Measurements from ENCODE around the gene ERC2. TPM values are rescaled to one million over a fixed set of nuclear protein-coding genes. Genes with fewer than 3 reads are reported as not detected.
"Not testable (repeated sequence)": the region's sequence is repeated elsewhere in the genome, so short reads cannot be mapped to it uniquely, and the experiment has no call there.

ERC2 gene
- total RNA-seq, 1 experiment from 2014 or later = 0.77 TPM

DNA sequence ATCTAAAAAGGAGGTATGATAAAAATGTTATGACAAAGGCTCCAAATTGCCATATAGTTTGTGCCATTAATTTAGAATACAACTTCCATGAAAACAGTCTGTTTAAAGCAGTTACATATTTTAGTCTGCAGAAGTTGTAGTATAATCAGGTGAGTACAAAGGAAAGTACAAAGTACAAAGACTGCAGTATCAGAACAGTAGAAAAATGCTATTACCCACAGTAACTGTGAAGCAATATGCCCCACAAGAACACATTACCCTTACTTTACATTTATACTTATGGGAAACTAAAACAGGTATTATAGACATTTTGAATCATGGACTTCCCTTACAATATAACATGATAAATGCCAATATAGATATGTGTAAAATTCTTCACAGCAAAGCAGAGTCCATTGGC lies 398.5 kb downstream of the ERC2 start:
- no peaks in the 10 kb centered on the region; the same call in 1 of the 2 replicates for H3K9me2 ChIP-seq (replicated peaks; ENCODE audit: low read length)
- intact Hi-C loops (cut with micrococcal nuclease) = no loop called here
- no peaks in the 10 kb centered on the region for H4K20me1 ChIP-seq (ENCODE audit: low read length)
- DNase-seq (no peak), ATAC-seq (no peak)
- ChIA-PET CTCF (no interaction called here), POLR2A (ENCODE audit: unreplicated experiment) (no interaction called here)
- BruUV-seq (replicated peaks) = no TSS peak
- peaks cover 4% of the 10 kb centered on the region; the same call in 1 of the 2 replicates for H3K27me3 ChIP-seq (ENCODE audit: low read length)
- no peaks in the 10 kb centered on the region for H3K36me3 ChIP-seq (ENCODE audit: low read depth, low read length)
- H3K9ac ChIP-seq (ENCODE audit: low read length) = no peak overlapping the region
- H3K4me1 ChIP-seq (ENCODE audit: insufficient read depth, low read length) = peaks cover 4% of the 10 kb centered on the region; the same call in 1 of the 2 replicates
- no peaks in the 10 kb centered on the region for H3F3A ChIP-seq (ENCODE audit: low read length, unreplicated experiment)
- no peaks in the 10 kb centered on the region for H3K9me3 ChIP-seq (ENCODE audit: low read length)
- no peaks in the 10 kb centered on the region for H3K79me2 ChIP-seq (ENCODE audit: low read length)
- TF ChIP-seq, protein P1, sequence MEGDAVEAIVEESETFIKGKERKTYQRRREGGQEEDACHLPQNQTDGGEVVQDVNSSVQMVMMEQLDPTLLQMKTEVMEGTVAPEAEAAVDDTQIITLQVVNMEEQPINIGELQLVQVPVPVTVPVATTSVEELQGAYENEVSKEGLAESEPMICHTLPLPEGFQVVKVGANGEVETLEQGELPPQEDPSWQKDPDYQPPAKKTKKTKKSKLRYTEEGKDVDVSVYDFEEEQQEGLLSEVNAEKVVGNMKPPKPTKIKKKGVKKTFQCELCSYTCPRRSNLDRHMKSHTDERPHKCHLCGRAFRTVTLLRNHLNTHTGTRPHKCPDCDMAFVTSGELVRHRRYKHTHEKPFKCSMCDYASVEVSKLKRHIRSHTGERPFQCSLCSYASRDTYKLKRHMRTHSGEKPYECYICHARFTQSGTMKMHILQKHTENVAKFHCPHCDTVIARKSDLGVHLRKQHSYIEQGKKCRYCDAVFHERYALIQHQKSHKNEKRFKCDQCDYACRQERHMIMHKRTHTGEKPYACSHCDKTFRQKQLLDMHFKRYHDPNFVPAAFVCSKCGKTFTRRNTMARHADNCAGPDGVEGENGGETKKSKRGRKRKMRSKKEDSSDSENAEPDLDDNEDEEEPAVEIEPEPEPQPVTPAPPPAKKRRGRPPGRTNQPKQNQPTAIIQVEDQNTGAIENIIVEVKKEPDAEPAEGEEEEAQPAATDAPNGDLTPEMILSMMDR (conservative IDR thresholded peaks at IDR 0.05; ENCODE audit: low read depth, low read length) = no peak
- H3K4me2 ChIP-seq (ENCODE audit: low read length) = no peak overlapping the region
- no peak overlapping the region for H2AFZ ChIP-seq (ENCODE audit: low read length)
- no peak overlapping the region for H3K4me3 ChIP-seq (ENCODE audit: low read length)
- H3K27ac ChIP-seq (ENCODE audit: low read length) = no peak overlapping the region

DNA sequence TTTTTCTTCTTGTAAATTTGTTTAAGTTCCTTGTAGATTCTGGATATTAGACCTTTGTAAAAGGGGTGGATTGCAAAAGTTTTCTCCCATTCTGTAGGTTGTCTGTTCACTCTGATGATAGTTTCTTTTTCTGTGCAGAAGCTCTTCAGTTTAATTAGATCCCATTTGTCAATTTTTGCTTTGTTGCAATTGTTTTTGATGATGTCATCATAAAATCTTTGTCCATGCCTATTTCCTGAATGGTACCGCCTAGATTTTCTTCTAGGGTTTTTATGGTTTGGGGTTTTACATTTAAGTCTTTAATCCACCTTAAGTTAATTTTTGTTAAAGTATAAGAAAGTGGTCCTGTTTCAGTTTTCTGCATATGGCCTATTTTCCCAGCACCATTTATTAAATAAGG lies 401.9 kb downstream of the ERC2 start:
- H3K4me2 ChIP-seq (ENCODE audit: low read length); BruUV-seq (replicated peaks); POLR2A ChIA-PET (ENCODE audit: unreplicated experiment); H3K4me3 ChIP-seq (ENCODE audit: low read length); H3F3A ChIP-seq (ENCODE audit: low read length, unreplicated experiment); H3K36me3 ChIP-seq (ENCODE audit: low read depth, low read length); DNase-seq; H3K27ac ChIP-seq (ENCODE audit: low read length); H2AFZ ChIP-seq (ENCODE audit: low read length); H3K9ac ChIP-seq (ENCODE audit: low read length); intact Hi-C loops (cut with micrococcal nuclease); H3K79me2 ChIP-seq (ENCODE audit: low read length); H4K20me1 ChIP-seq (ENCODE audit: low read length); ATAC-seq; H3K9me3 ChIP-seq (ENCODE audit: low read length); H3K27me3 ChIP-seq (ENCODE audit: low read length); CTCF ChIA-PET; H3K9me2 ChIP-seq (replicated peaks; ENCODE audit: low read length): not testable (repeated sequence)
- peaks cover 11% of the 10 kb centered on the region for H3K4me1 ChIP-seq (ENCODE audit: insufficient read depth, low read length)

DNA sequence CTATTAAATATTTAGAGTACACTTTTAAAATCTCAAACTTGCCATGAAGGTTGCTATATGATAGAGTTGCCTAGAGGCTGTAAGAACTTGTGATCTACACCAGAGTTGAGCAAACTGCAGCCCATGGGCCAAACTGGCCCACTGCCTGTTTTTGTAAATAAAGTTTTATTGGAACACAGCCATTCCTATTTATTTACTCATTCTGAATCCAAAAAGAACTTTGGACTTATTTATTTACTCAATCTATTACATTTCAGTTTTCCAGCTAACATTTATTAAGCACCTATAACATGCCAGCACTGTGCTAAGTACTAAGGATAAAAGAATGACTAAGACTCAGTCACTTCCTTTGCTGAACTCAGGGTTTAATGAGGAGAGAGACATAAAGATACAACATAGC lies 403.6 kb downstream of the ERC2 start:
- Histone ChIP-seq H3K4me3 (ENCODE audit: low read length) (no peak overlapping the region), H4K20me1 (ENCODE audit: low read length) (no peaks in the 10 kb centered on the region), H3K9me2 (replicated peaks; ENCODE audit: low read length) (no peaks in the 10 kb centered on the region), H3K9ac (ENCODE audit: low read length) (no peak overlapping the region), H3K9me3 (ENCODE audit: low read length) (no peaks in the 10 kb centered on the region), H2AFZ (ENCODE audit: low read length) (no peak overlapping the region), H3K27me3 (ENCODE audit: low read length) (no peaks in the 10 kb centered on the region), H3K27ac (ENCODE audit: low read length) (0 out of 2 replicates have a peak overlapping the region, but pooled peaks have one; percentile 5), H3K36me3 (ENCODE audit: low read depth, low read length) (no peaks in the 10 kb centered on the region), H3K4me1 (ENCODE audit: insufficient read depth, low read length) (peaks cover 11% of the 10 kb centered on the region), H3F3A (ENCODE audit: low read length, unreplicated experiment) (no peaks in the 10 kb centered on the region), H3K79me2 (ENCODE audit: low read length) (no peaks in the 10 kb centered on the region), H3K4me2 (ENCODE audit: low read length) (peak overlapping the region; percentile 8; the same call in 1 of the 2 replicates)
- peak; percentile 71 for DNase-seq
- intact Hi-C loops (cut with micrococcal nuclease) = loop anchor here (5.0 kb wide), 1 partner anchor 188 kb away; no protein-coding TSS in a partner anchor
- ChIA-PET CTCF (no interaction called here), POLR2A (ENCODE audit: unreplicated experiment) (interaction anchor here (0.7 kb wide), 1 partner anchor 46 kb away, joined by 4 read pairs; no protein-coding TSS in a partner anchor)
- ATAC-seq = peak; percentile 90
- TF ChIP-seq EZH2 (IDR thresholded peaks at IDR 0.05; ENCODE audit: low read length, unreplicated experiment) = no peak
- TF ChIP-seq EZH2phosphoT487 (IDR thresholded peaks at IDR 0.05; ENCODE audit: borderline replicate concordance, low read length) = no peak
- TF ChIP-seq, protein P1 (conservative IDR thresholded peaks at IDR 0.05; ENCODE audit: low read depth, low read length) = no peak
- BruUV-seq (replicated peaks) = no TSS peak

Measured in PC-3 (cell line).